Measurements from ENCODE around the gene CLC.
"Not testable (repeated sequence)": the region's sequence is repeated elsewhere in the genome, so short reads cannot be mapped to it uniquely, and the experiment has no call there.

CLC gene

GRCh38 chr19:39737891-39738290 is at the start of gene CLC:
Gene CLC, minus strand, starts transcription at chr19:39738029. Its CDS starts 77 bp downstream, at chr19:39737952.
- DNase-seq: no peak

- no peak for DNase-seq
Observed at GRCh38 chr19:39780894-39781293, 43.1 kb upstream of the CLC start.

GRCh38 chr19:39778763-39779162 is 40.9 kb upstream of the CLC start, which contains the start of gene LEUTX:
Gene LEUTX, plus strand, starts transcription at chr19:39778854. Its CDS starts 67 bp downstream, at chr19:39778921.
- peak; percentile 27 to 31 for DNase-seq

GRCh38 chr19:39768786-39769185 is 31.0 kb upstream of the CLC start:
- no peak for DNase-seq

GRCh38 chr19:39768334-39768733 is 30.5 kb upstream of the CLC start:
- DNase-seq: no peak

GRCh38 chr19:39765091-39766076 is 27.6 kb upstream of the CLC start:
- DNase-seq: peak; percentile 56 to 58

- DNase-seq: not testable (repeated sequence)
Observed at GRCh38 chr19:39761851-39762250, 24.0 kb upstream of the CLC start.

- no peak for DNase-seq
Observed at GRCh38 chr19:39759457-39760184, 21.8 kb upstream of the CLC start.

- DNase-seq: no peak
Observed at GRCh38 chr19:39754971-39755370, 17.1 kb upstream of the CLC start.

GRCh38 chr19:39754544-39754943 is 16.7 kb upstream of the CLC start:
- DNase-seq: no peak

- no peak for DNase-seq
Observed at GRCh38 chr19:39752795-39753194, 15.0 kb upstream of the CLC start.

GRCh38 chr19:39752390-39752789 is 14.6 kb upstream of the CLC start:
- peak in 1 of 2 experiments; percentile 34 for DNase-seq

- DNase-seq: no peak
Observed at GRCh38 chr19:39749981-39750380, 12.2 kb upstream of the CLC start.

GRCh38 chr19:39746836-39747529 is 9.2 kb upstream of the CLC start:
- no peak for DNase-seq

- DNase-seq: no peak
Observed at GRCh38 chr19:39745643-39746042, 7.8 kb upstream of the CLC start.

GRCh38 chr19:39740395-39740794 is 2.6 kb upstream of the CLC start:
- no peak for DNase-seq

GRCh38 chr19:39738814-39739213 is 985 bp upstream of the CLC start:
- DNase-seq: no peak

- DNase-seq: no peak
Observed at GRCh38 chr19:39737351-39737750, 478 bp downstream of the CLC start.

- DNase-seq: no peak
Observed at GRCh38 chr19:39736088-39736487, 1.7 kb downstream of the CLC start.

GRCh38 chr19:39735688-39736087 is 2.1 kb downstream of the CLC start:
- DNase-seq: no peak

GRCh38 chr19:39733841-39734240 is 4.0 kb downstream of the CLC start:
- no peak for DNase-seq

- DNase-seq: no peak
Observed at GRCh38 chr19:39731685-39732084, 6.1 kb downstream of the CLC start.

- no peak for DNase-seq
Observed at GRCh38 chr19:39729594-39729993, 8.2 kb downstream of the CLC start.
